Transverse colon (tissue), 4 donors: ENCODE data around the gene KAZN. TPM values are rescaled to one million over a fixed set of nuclear protein-coding genes. Genes with fewer than 3 reads are reported as not detected.

Experiments
- DNase-seq: peaks from one replicate; pipeline ENCODE4 v3.0.0-alpha.2; 2019
- H3K27ac ChIP-seq, 4 donors: fragments of 200-600 bp; sonication (generic); 2 replicates each; pipeline ENCODE4 v1.5.1; 2016 to 2018; ENCODE audit warnings: inconsistent platforms in 4 of 4
- H3K27me3 ChIP-seq: fragments of 200-600 bp; sonication (generic); 2 replicates; pipeline ENCODE4 v1.5.1; 2017; ENCODE audit warnings: inconsistent platforms
- H3K36me3 ChIP-seq, 4 donors: fragments of 200-600 bp; sonication (generic); 2 replicates each; pipeline ENCODE4 v1.5.1; 2017 to 2019; ENCODE audit warnings: inconsistent platforms in 4 of 4
- H3K4me1 ChIP-seq, 4 donors: fragments of 200-600 bp; sonication (generic); 2 replicates each; pipeline ENCODE4 v1.5.1; 2017 to 2020; ENCODE audit warnings: inconsistent platforms in 4 of 4
- H3K4me3 ChIP-seq, 4 donors: fragments of 200-600 bp; sonication (generic); 1 replicate in 1 of 4; 2 replicates in 3 of 4; pipeline versions ENCODE4 v1.5.1 to v1.6.1; 2017 to 2019; ENCODE audit warnings: inconsistent platforms in 4 of 4
- H3K9me3 ChIP-seq, 2 donors: fragments of 200-600 bp; sonication (generic); 2 replicates each; pipeline ENCODE4 v1.5.1; 2017 to 2019; ENCODE audit warnings: inconsistent platforms in 2 of 2
- EP300 ChIP-seq: sonication (generic); formaldehyde crosslinking; IDR thresholded peaks from one replicate; pipeline ENCODE4 v1.6.1; 2017; ENCODE audit warnings: antibody characterized with exemption, low read depth
- POLR2A ChIP-seq: fragments of 450-650 bp; IDR thresholded peaks from one replicate; pipeline ENCODE4 v1.6.1; 2016; ENCODE audit warnings: antibody characterized with exemption, mild to moderate bottlenecking, moderate library complexity
- POLR2AphosphoS5 ChIP-seq, 3 donors: sonication (generic); formaldehyde crosslinking; IDR thresholded peaks; one replicate each; pipeline ENCODE4 v1.6.1; 2016; ENCODE audit warnings: antibody characterized with exemption in 3 of 3
- WGBS, 2 donors: methylation state at CpG; one replicate each; pipeline ENCODE4 v1.1.5; 2018; ENCODE audit warnings: low coverage in 1 of 2; 5-methylcytosine and 5-hydroxymethylcytosine counted together
- in situ Hi-C, 4 donors: fragments of 200-750 bp; cut with MboI; loops; one replicate each; pipeline versions ENCODE4 v1.15.0 to v1.15.1; 2017; ENCODE audit warnings: low sequenced_read_pairs in 3 of 4, low pct_ligation_motif_present in 1 of 4, low pct_unique_long_range_greater_than_20kb in 1 of 4
- intact Hi-C: fragments of 100-400 bp; cut with DNase I; formaldehyde crosslinking; loops from one replicate; pipeline ENCODE4 v1.15.1; 2023; ENCODE audit warnings: low total_unique reads
- total RNA-seq, 4 donors: library from RNA; depleted of rRNA; stranded (reverse); fragments of >200 nt; gene quantifications; one replicate each; pipeline ENCODE4 v1.1.0, GENCODE V29; 2016
- TF ChIP-seq, protein P1 (sequence below), 5 experiments: fragments of 200-600 bp in 3 of 5; fragments of 450-650 bp in 2 of 5; sonication (generic) in 3 of 5; IDR thresholded peaks; 1 replicate in 2 of 5; 2 replicates in 3 of 5; pipeline ENCODE4 v1.5.1; 2016 to 2017; ENCODE audit warnings: antibody characterized with exemption in 5 of 5, inconsistent platforms in 3 of 5, mild to moderate bottlenecking in 2 of 5, moderate library complexity in 1 of 5

The KAZN gene
- total RNA-seq, 4 donors from 2014 or later, result 12.0 to 17.1 (median 16.2) TPM

DNA sequence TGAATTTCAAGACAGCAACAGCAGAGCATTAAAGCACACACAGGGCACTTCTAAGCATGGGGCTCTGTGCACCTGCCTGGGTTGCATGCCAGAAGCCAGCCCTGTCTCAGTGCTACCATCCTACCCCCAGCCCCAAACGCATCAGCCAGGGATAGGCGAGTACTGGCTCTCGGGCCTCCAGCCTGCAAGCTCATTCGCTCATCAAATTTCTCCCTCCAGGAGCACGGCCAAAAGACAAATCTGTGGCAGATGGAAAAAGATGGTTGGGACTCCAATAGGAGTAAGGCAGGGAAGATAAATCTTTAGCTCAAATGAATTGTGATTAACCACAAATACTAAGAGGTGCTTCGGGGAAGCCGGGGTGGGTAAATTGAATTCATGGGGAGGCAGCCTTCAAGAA is 189.6 kb downstream of the KAZN start:
- H3K36me3 ChIP-seq, result no peaks in the 10 kb centered on the region
- intact Hi-C loops, result no loop called here
- H3K4me3 ChIP-seq, result no peak overlapping the region
- no peaks in the 10 kb centered on the region for H3K4me1 ChIP-seq
- no peaks in the 10 kb centered on the region for H3K27me3 ChIP-seq
- in situ Hi-C loops, result loop anchor here in 2 of 4 donors (25.0 kb wide), 1 partner anchor 249 kb away; no protein-coding TSS in a partner anchor
- TF ChIP-seq, protein P1, sequence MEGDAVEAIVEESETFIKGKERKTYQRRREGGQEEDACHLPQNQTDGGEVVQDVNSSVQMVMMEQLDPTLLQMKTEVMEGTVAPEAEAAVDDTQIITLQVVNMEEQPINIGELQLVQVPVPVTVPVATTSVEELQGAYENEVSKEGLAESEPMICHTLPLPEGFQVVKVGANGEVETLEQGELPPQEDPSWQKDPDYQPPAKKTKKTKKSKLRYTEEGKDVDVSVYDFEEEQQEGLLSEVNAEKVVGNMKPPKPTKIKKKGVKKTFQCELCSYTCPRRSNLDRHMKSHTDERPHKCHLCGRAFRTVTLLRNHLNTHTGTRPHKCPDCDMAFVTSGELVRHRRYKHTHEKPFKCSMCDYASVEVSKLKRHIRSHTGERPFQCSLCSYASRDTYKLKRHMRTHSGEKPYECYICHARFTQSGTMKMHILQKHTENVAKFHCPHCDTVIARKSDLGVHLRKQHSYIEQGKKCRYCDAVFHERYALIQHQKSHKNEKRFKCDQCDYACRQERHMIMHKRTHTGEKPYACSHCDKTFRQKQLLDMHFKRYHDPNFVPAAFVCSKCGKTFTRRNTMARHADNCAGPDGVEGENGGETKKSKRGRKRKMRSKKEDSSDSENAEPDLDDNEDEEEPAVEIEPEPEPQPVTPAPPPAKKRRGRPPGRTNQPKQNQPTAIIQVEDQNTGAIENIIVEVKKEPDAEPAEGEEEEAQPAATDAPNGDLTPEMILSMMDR (IDR thresholded peaks at IDR 0.05), result no peak
- TF ChIP-seq EP300 (no peak), POLR2AphosphoS5 (IDR thresholded peaks at IDR 0.05) (no peak), POLR2A (no peak)
- 73 to 84% methylated on average over 7 of the region's 7 CpGs for WGBS, 2 donors
- no peaks in the 10 kb centered on the region for H3K9me3 ChIP-seq
- no peak for DNase-seq
- no peak overlapping the region for H3K27ac ChIP-seq

DNA sequence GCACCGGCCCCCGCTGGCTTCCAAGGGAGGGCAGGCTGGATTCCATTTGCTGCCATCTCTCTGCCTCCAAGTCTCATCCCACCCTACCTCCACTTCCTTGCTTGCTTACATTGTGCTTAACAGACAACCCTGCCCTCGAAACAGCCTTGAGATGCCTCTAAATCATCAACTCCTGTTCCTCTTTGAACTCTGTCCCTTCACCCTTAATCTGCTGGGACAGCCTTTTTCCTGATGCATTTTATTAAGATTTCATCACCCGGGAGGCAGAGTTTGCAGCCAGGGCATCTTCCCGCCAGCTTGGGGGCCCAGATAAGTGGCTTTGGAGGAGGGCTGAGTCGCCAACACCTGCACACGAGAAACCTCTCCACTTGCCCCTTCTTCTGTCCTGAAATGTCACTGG is 192.5 kb downstream of the KAZN start:
- TF ChIP-seq POLR2A (no peak), EP300 (no peak), POLR2AphosphoS5 (IDR thresholded peaks at IDR 0.05) (no peak)
- TF ChIP-seq, protein P1 (IDR thresholded peaks at IDR 0.05), result no peak
- no peaks in the 10 kb centered on the region for H3K36me3 ChIP-seq
- no peak overlapping the region for H3K4me3 ChIP-seq
- no peaks in the 10 kb centered on the region for H3K9me3 ChIP-seq
- in situ Hi-C loops (loop anchor here in 2 of 4 donors (25.0 kb wide), 1 partner anchor 246 kb away; no protein-coding TSS in a partner anchor), intact Hi-C loops (no loop called here)
- whole genome bisulfite sequencing, 2 donors, result 79 to 83% methylated on average over 2 to 7 of the region's 7 CpGs
- H3K27ac ChIP-seq, result no peak overlapping the region
- no peaks in the 10 kb centered on the region for H3K27me3 ChIP-seq
- H3K4me1 ChIP-seq, result no peaks in the 10 kb centered on the region
- DNase-seq, result no peak

DNA sequence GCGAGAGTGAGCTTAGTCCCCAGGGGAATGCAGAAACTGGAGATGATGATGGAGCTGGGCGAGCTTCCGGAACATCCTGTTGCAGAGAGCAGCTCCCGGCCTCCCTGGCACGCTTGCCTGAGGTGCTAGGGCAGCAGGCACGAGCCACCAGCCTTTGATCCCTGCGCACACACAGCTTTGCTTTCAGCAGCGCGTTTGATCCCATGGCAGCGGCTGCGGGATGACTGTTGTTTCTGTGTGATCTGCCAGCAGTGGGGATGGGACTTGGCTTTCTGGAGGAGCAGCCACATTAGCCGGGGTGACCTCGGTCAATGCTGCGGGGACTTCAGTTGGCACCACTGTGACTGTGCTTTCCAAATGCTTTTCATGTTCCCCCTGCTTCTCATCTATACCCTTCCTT is 193.2 kb downstream of the KAZN start:
- H3K27ac ChIP-seq, result no peak overlapping the region
- H3K4me3 ChIP-seq, result no peak overlapping the region
- in situ Hi-C loops (loop anchor here in 2 of 4 donors (25.0 kb wide), 1 partner anchor 246 kb away; no protein-coding TSS in a partner anchor), intact Hi-C loops (no loop called here)
- WGBS, 2 donors, result 89% methylated on average over 14 of the region's 14 CpGs; no CpG with 5 or more reads in 1 of the 2 donors
- no peaks in the 10 kb centered on the region for H3K36me3 ChIP-seq
- no peaks in the 10 kb centered on the region for H3K4me1 ChIP-seq
- no peaks in the 10 kb centered on the region for H3K9me3 ChIP-seq
- no peaks in the 10 kb centered on the region for H3K27me3 ChIP-seq
- TF ChIP-seq POLR2AphosphoS5 (IDR thresholded peaks at IDR 0.05) (no peak), POLR2A (no peak), EP300 (no peak)
- TF ChIP-seq, protein P1 (IDR thresholded peaks at IDR 0.05), result no peak
- no peak for DNase-seq

DNA sequence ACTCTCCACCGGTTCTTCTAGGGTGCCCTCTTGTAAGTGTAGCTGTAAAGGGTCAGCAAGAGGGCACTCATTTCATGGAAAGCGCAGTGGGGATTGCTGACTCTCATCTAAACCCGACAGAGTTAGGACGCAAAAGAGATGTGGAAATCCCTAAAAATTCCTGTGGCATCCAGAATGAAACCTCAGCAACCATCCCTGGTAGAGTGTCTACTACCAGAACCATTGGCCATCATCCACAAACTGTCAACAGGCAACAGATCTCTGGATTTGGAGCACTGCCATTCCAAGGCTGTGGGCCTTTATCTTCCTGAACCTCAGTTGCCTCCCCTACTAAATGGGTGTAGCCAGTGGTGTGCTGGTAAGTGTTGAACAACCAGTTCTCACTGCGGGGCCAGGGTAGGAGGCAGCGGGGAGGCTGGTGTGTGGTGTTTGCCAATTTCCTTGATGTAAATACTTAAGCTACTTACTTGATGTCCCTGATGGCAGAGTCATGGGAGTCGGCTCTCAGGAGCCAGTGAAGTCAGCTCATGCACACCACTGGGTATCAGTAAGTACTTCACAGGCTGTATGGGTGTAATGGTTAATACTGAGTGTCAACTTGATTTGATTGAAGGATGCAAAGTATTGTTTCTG is 195.8 kb downstream of the KAZN start:
- TF ChIP-seq POLR2A (no peak), POLR2AphosphoS5 (IDR thresholded peaks at IDR 0.05) (no peak), EP300 (no peak)
- TF ChIP-seq, protein P1 (IDR thresholded peaks at IDR 0.05), result no peak
- Histone ChIP-seq H3K4me3 (no peak overlapping the region), H3K27me3 (no peaks in the 10 kb centered on the region), H3K4me1 (no peaks in the 10 kb centered on the region), H3K9me3 (no peaks in the 10 kb centered on the region), H3K36me3 (no peaks in the 10 kb centered on the region), H3K27ac (no peak overlapping the region)
- 90% methylated on average over 7 of the region's 7 CpGs; no CpG with 5 or more reads in 1 of the 2 donors for WGBS, 2 donors
- intact Hi-C loops (no loop called here), in situ Hi-C loops (loop anchor here in 2 of 4 donors (25.0 kb wide), 1 partner anchor 243 kb away; no protein-coding TSS in a partner anchor)
- no peak for DNase-seq
